SK-N-SH treated with all-trans-retinoic acid at 6 μM for 48 hours (cell line): ENCODE data around the gene MBOAT2.
A peak's percentile ranks its signal among the peaks of the same experiment; 100 is the strongest.

Source experiments
- ATAC-seq: fragments of 200-7000 bp; cut with Tn5 transposase; 3 replicates; pipeline ENCODE4 v1.9.1; 2020; ENCODE audit warnings: mild to moderate bottlenecking, moderate library complexity
- ARNTL ChIP-seq: fragments of 450-650 bp; formaldehyde crosslinking; IDR thresholded peaks from 2 replicates; pipeline ENCODE4 v1.5.0; 2020; ENCODE audit warnings: low read depth, mild to moderate bottlenecking, moderate library complexity, borderline replicate concordance
- BACH2 ChIP-seq: fragments of 250-450 bp; sonication (Bioruptor Pico); IDR thresholded peaks from 2 replicates; pipeline ENCODE4 v1.9.0; 2021; ENCODE audit warnings: mild to moderate bottlenecking, borderline replicate concordance
- CSDC2 ChIP-seq: fragments of 250-450 bp; sonication (Bioruptor Pico); IDR thresholded peaks from 2 replicates; pipeline ENCODE4 v1.5.0; 2020; ENCODE audit warnings: mild to moderate bottlenecking, moderate library complexity
- ESRRG ChIP-seq: fragments of 250-450 bp; sonication (Bioruptor Pico); IDR thresholded peaks from 2 replicates; pipeline ENCODE4 v1.6.1; 2021; ENCODE audit warnings: mild to moderate bottlenecking
- ISL1 ChIP-seq: fragments of 250-450 bp; sonication (Bioruptor Pico); IDR thresholded peaks from 2 replicates; pipeline ENCODE4 v2.1.2; 2022; ENCODE audit warnings: mild to moderate bottlenecking, moderate library complexity
- OSR1 ChIP-seq: fragments of 250-450 bp; sonication (Bioruptor Pico); IDR thresholded peaks from 2 replicates; pipeline ENCODE4 v1.8.0; 2022; ENCODE audit warnings: moderate library complexity, mild to moderate bottlenecking, inconsistent platforms
- PPARA ChIP-seq: fragments of 250-450 bp; sonication (Bioruptor Pico); IDR thresholded peaks from 2 replicates; pipeline ENCODE4 v1.5.0; 2020; ENCODE audit warnings: mild to moderate bottlenecking, borderline replicate concordance
- SNAI2 ChIP-seq: fragments of 250-450 bp; sonication (Bioruptor Pico); IDR thresholded peaks from 2 replicates; pipeline ENCODE4 v1.5.0; 2020; ENCODE audit warnings: mild to moderate bottlenecking, moderate library complexity
- TCF4 ChIP-seq: fragments of 250-450 bp; sonication (Bioruptor Pico); IDR thresholded peaks from 2 replicates; pipeline ENCODE4 v1.8.0; 2021; ENCODE audit warnings: mild to moderate bottlenecking, moderate library complexity, borderline replicate concordance
- TOX ChIP-seq: fragments of 250-450 bp; sonication (Bioruptor Pico); IDR thresholded peaks from 2 replicates; pipeline ENCODE4 v1.8.0; 2021; ENCODE audit warnings: mild to moderate bottlenecking, moderate library complexity, borderline replicate concordance
- ZC3H10 ChIP-seq: fragments of 250-450 bp; sonication (Bioruptor Pico); IDR thresholded peaks from 2 replicates; pipeline ENCODE4 v1.5.1; 2021; ENCODE audit warnings: mild to moderate bottlenecking, moderate library complexity
- ZFP3 ChIP-seq: fragments of 250-450 bp; sonication (Bioruptor Pico); IDR thresholded peaks from 2 replicates; pipeline ENCODE4 v1.5.0; 2020; ENCODE audit warnings: mild to moderate bottlenecking, moderate library complexity
- ZFP30 ChIP-seq: fragments of 450-650 bp; formaldehyde crosslinking; IDR thresholded peaks from 2 replicates; pipeline ENCODE4 v1.5.0; 2022; ENCODE audit warnings: mild to moderate bottlenecking, moderate library complexity
- ZNF70 ChIP-seq: fragments of 450-650 bp; formaldehyde crosslinking; IDR thresholded peaks from 2 replicates; pipeline ENCODE4 v1.5.0; 2020; ENCODE audit warnings: mild to moderate bottlenecking, moderate library complexity
- ZNF8 ChIP-seq: fragments of 450-650 bp; formaldehyde crosslinking; IDR thresholded peaks from 2 replicates; pipeline ENCODE4 v1.5.0; 2020; ENCODE audit warnings: mild to moderate bottlenecking, moderate library complexity
- TF ChIP-seq, protein P1 (sequence below): fragments of 250-450 bp; sonication (Bioruptor Pico); IDR thresholded peaks from 2 replicates; pipeline ENCODE4 v1.5.0; 2020; ENCODE audit warnings: mild to moderate bottlenecking, moderate library complexity
- TF ChIP-seq, protein P2 (sequence below): fragments of 250-450 bp; sonication (Bioruptor Pico); IDR thresholded peaks from 2 replicates; pipeline ENCODE4 v1.8.0; 2020; ENCODE audit warnings: mild to moderate bottlenecking, moderate library complexity, borderline replicate concordance
- TF ChIP-seq, protein P3 (sequence below): fragments of 250-450 bp; sonication (Bioruptor Pico); IDR thresholded peaks from 2 replicates; pipeline ENCODE4 v1.5.1; 2021; ENCODE audit warnings: mild to moderate bottlenecking, moderate library complexity
- TF ChIP-seq, protein P4 (sequence below): fragments of 250-450 bp; sonication (Bioruptor Pico); IDR thresholded peaks from 2 replicates; pipeline ENCODE4 v1.5.1; 2020; ENCODE audit warnings: low read depth, mild to moderate bottlenecking, moderate library complexity

The MBOAT2 gene

GRCh38 chr2:8806885-8807704, 196.4 kb downstream of the MBOAT2 start:
- TF ChIP-seq, protein P1, sequence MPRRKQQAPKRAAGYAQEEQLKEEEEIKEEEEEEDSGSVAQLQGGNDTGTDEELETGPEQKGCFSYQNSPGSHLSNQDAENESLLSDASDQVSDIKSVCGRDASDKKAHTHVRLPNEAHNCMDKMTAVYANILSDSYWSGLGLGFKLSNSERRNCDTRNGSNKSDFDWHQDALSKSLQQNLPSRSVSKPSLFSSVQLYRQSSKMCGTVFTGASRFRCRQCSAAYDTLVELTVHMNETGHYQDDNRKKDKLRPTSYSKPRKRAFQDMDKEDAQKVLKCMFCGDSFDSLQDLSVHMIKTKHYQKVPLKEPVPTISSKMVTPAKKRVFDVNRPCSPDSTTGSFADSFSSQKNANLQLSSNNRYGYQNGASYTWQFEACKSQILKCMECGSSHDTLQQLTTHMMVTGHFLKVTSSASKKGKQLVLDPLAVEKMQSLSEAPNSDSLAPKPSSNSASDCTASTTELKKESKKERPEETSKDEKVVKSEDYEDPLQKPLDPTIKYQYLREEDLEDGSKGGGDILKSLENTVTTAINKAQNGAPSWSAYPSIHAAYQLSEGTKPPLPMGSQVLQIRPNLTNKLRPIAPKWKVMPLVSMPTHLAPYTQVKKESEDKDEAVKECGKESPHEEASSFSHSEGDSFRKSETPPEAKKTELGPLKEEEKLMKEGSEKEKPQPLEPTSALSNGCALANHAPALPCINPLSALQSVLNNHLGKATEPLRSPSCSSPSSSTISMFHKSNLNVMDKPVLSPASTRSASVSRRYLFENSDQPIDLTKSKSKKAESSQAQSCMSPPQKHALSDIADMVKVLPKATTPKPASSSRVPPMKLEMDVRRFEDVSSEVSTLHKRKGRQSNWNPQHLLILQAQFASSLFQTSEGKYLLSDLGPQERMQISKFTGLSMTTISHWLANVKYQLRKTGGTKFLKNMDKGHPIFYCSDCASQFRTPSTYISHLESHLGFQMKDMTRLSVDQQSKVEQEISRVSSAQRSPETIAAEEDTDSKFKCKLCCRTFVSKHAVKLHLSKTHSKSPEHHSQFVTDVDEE, result no peak
- no peak for TF ChIP-seq ZFP3 (CRISPR knock-in tag)
- TF ChIP-seq OSR1, result no peak
- no peak for TF ChIP-seq TOX (CRISPR knock-in tag)
- TF ChIP-seq ESRRG (CRISPR knock-in tag), result no peak
- no peak for TF ChIP-seq SNAI2
- ATAC-seq, result no peak

GRCh38 chr2:8805278-8806210, 197.9 kb downstream of the MBOAT2 start:
- TF ChIP-seq CSDC2 (CRISPR knock-in tag), result no peak
- TF ChIP-seq BACH2 (CRISPR knock-in tag), result no peak
- TF ChIP-seq ISL1 (CRISPR knock-in tag), result peak; percentile 56
- TF ChIP-seq ZFP3 (CRISPR knock-in tag), result no peak
- no peak for TF ChIP-seq ZNF8 (CRISPR knock-in tag)
- TF ChIP-seq PPARA (CRISPR knock-in tag), result no peak
- TF ChIP-seq ESRRG (CRISPR knock-in tag), result no peak
- TF ChIP-seq ZC3H10, result no peak
- TF ChIP-seq OSR1, result no peak
- TF ChIP-seq, protein P2, sequence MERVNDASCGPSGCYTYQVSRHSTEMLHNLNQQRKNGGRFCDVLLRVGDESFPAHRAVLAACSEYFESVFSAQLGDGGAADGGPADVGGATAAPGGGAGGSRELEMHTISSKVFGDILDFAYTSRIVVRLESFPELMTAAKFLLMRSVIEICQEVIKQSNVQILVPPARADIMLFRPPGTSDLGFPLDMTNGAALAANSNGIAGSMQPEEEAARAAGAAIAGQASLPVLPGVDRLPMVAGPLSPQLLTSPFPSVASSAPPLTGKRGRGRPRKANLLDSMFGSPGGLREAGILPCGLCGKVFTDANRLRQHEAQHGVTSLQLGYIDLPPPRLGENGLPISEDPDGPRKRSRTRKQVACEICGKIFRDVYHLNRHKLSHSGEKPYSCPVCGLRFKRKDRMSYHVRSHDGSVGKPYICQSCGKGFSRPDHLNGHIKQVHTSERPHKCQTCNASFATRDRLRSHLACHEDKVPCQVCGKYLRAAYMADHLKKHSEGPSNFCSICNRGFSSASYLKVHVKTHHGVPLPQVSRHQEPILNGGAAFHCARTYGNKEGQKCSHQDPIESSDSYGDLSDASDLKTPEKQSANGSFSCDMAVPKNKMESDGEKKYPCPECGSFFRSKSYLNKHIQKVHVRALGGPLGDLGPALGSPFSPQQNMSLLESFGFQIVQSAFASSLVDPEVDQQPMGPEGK (CRISPR knock-in tag), result no peak
- TF ChIP-seq ZFP30 (CRISPR knock-in tag), result no peak
- TF ChIP-seq SNAI2, result 0 out of 2 replicates have a peak, but pooled peaks have one; percentile 24
- TF ChIP-seq, protein P1, result no peak
- no peak for TF ChIP-seq ARNTL (CRISPR knock-in tag)
- 0 out of 3 replicates have a peak, but pooled peaks have one; percentile 10 for ATAC-seq

- ATAC-seq, result peak; percentile 78
- TF ChIP-seq ISL1 (CRISPR knock-in tag), result peak; percentile 30; the same call in 1 of the 2 replicates
- no peak for TF ChIP-seq TOX (CRISPR knock-in tag)
- no peak for TF ChIP-seq ARNTL (CRISPR knock-in tag)
- TF ChIP-seq ESRRG (CRISPR knock-in tag), result no peak
- TF ChIP-seq PPARA (CRISPR knock-in tag), result no peak
- TF ChIP-seq ZNF70 (CRISPR knock-in tag), result no peak
- TF ChIP-seq CSDC2 (CRISPR knock-in tag), result 0 out of 2 replicates have a peak, but pooled peaks have one; percentile 37
- no peak for TF ChIP-seq ZC3H10
- TF ChIP-seq, protein P2 (CRISPR knock-in tag), result no peak
- TF ChIP-seq, protein P3, sequence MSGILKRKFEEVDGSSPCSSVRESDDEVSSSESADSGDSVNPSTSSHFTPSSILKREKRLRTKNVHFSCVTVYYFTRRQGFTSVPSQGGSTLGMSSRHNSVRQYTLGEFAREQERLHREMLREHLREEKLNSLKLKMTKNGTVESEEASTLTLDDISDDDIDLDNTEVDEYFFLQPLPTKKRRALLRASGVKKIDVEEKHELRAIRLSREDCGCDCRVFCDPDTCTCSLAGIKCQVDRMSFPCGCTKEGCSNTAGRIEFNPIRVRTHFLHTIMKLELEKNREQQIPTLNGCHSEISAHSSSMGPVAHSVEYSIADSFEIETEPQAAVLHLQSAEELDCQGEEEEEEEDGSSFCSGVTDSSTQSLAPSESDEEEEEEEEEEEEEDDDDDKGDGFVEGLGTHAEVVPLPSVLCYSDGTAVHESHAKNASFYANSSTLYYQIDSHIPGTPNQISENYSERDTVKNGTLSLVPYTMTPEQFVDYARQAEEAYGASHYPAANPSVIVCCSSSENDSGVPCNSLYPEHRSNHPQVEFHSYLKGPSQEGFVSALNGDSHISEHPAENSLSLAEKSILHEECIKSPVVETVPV (CRISPR knock-in tag), result no peak
- peak; percentile 66; the same call in 1 of the 2 replicates for TF ChIP-seq ZFP3 (CRISPR knock-in tag)
- TF ChIP-seq, protein P4, sequence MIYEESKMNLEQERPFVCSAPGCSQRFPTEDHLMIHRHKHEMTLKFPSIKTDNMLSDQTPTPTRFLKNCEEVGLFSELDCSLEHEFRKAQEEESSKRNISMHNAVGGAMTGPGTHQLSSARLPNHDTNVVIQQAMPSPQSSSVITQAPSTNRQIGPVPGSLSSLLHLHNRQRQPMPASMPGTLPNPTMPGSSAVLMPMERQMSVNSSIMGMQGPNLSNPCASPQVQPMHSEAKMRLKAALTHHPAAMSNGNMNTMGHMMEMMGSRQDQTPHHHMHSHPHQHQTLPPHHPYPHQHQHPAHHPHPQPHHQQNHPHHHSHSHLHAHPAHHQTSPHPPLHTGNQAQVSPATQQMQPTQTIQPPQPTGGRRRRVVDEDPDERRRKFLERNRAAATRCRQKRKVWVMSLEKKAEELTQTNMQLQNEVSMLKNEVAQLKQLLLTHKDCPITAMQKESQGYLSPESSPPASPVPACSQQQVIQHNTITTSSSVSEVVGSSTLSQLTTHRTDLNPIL, result 0 out of 2 replicates have a peak, but pooled peaks have one; percentile 47
- peak; percentile 12; the same call in 1 of the 2 replicates for TF ChIP-seq SNAI2
- no peak for TF ChIP-seq TCF4
- no peak for TF ChIP-seq OSR1
These were observed 199.7 kb downstream of the MBOAT2 start for GRCh38 chr2:8803658-8804379.
